Upper lobe of right lung (tissue), 1 donor: ENCODE data around the gene CAMK2N2. TPM values are rescaled to one million over a fixed set of nuclear protein-coding genes. Genes with fewer than 3 reads are reported as not detected.

Experiments
- ATAC-seq: fragments of 200-7000 bp; cut with Tn5 transposase; one replicate; pipeline ENCODE4 v1.9.1; 2020; ENCODE audit warnings: mild to moderate bottlenecking, moderate library complexity
- DNase-seq: peaks from one replicate; pipeline ENCODE4 v3.0.0-alpha.2; 2020
- H3K27ac ChIP-seq: fragments of 200-600 bp; one replicate; pipeline ENCODE4 v1.8.0; 2022
- H3K27me3 ChIP-seq: fragments of 200-600 bp; one replicate; pipeline ENCODE4 v1.8.0; 2022; ENCODE audit warnings: mild to moderate bottlenecking
- H3K36me3 ChIP-seq: fragments of 200-600 bp; one replicate; pipeline ENCODE4 v1.8.0; 2022
- H3K4me1 ChIP-seq: fragments of 200-600 bp; one replicate; pipeline ENCODE4 v1.8.0; 2022
- H3K4me3 ChIP-seq: fragments of 200-600 bp; one replicate; pipeline ENCODE4 v1.8.0; 2022; ENCODE audit warnings: mild to moderate bottlenecking
- H3K9me3 ChIP-seq: fragments of 200-600 bp; one replicate; pipeline ENCODE4 v1.8.0; 2022
- intact Hi-C: fragments of 100-400 bp; cut with DNase I; formaldehyde crosslinking; loops from one replicate; pipeline ENCODE4 v1.11.0; 2022
- total RNA-seq: library from RNA; stranded (reverse); fragmentation: NEBNext Ultra II Directional; extraction: Animal tissue kit (Norgen Biotek cat#: 25700); gene quantifications from one replicate; pipeline ENCODE4 v1.2.1, GENCODE V29; 2021
- TF ChIP-seq, protein P1 (sequence below): fragments of 200-600 bp; IDR thresholded peaks from one replicate; pipeline ENCODE4 v1.8.0; 2022; ENCODE audit warnings: antibody characterized with exemption
- donor health status: DM: no; HTN: yes; CAD: no; lungs with severe emphysema.

The CAMK2N2 gene
- total RNA-seq, 1 donor from 2014 or later: not detected

DNA sequence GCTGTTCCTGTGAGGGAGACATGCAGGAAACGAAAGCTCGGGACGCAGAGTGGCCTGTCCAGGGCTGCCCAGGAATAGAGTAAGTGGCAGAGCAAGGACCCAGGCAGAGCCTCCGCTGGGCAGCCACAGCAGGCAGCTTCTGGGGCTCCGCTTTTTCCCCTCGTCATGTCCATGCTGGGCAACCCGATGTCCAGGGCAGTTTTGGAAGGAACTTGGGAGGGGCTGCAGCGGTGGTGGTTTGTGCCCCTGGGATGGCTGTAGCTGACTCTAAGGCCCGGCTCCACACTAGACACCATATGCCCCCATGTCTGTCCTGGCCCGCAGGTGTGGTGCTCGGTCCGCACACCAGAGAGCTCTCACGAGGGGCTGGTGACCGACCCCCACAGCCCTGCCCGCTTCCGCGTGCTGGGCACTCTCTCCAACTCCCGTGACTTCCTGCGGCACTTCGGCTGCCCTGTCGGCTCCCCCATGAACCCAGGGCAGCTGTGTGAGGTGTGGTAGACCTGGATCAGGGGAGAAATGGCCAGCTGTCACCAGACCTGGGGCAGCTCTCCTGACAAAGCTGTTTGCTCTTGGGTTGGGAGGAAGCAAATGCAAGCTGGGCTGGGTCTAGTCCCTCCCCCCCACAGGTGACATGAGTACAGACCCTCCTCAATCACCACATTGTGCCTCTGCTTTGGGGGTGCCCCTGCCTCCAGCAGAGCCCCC, 30.5 kb upstream of the CAMK2N2 start:
- H3K36me3 ChIP-seq: no peaks in the 10 kb centered on the region
- DNase-seq (no peak), ATAC-seq (no peak)
- H3K27me3 ChIP-seq: peaks cover 11% of the 10 kb centered on the region
- intact Hi-C loops: no loop called here
- H3K4me3 ChIP-seq: no peak overlapping the region
- no peaks in the 10 kb centered on the region for H3K4me1 ChIP-seq
- no peak overlapping the region for H3K27ac ChIP-seq
- TF ChIP-seq, protein P1, sequence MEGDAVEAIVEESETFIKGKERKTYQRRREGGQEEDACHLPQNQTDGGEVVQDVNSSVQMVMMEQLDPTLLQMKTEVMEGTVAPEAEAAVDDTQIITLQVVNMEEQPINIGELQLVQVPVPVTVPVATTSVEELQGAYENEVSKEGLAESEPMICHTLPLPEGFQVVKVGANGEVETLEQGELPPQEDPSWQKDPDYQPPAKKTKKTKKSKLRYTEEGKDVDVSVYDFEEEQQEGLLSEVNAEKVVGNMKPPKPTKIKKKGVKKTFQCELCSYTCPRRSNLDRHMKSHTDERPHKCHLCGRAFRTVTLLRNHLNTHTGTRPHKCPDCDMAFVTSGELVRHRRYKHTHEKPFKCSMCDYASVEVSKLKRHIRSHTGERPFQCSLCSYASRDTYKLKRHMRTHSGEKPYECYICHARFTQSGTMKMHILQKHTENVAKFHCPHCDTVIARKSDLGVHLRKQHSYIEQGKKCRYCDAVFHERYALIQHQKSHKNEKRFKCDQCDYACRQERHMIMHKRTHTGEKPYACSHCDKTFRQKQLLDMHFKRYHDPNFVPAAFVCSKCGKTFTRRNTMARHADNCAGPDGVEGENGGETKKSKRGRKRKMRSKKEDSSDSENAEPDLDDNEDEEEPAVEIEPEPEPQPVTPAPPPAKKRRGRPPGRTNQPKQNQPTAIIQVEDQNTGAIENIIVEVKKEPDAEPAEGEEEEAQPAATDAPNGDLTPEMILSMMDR: no peak
- no peaks in the 10 kb centered on the region for H3K9me3 ChIP-seq

DNA sequence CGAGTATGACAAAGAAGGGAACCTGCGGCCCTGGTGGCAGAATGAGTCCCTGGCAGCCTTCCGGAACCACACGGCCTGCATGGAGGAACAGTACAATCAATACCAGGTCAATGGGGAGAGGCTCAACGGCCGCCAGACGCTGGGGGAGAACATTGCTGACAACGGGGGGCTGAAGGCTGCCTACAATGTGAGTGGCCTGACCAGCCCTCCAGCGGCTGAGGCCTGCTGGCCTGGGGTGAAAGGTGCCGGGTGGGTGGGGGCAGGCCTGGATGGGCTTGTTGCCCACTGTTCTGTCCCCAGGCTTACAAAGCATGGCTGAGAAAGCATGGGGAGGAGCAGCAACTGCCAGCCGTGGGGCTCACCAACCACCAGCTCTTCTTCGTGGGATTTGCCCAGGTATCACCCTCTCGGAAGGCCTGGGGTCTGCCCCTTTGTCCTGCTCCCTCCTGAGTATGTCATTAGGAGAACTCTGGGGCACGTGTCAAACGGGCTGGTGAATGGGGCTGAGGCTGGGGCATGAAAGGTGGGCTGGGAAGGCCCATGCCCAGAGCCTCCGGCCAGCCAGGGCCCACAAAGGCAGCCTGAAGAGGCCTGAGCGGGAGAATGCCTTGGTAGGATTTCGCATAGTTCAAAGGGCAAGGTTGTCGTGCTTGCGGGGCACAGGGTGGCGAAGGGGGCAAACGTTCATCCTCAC, 29.8 kb upstream of the CAMK2N2 start:
- H3K36me3 ChIP-seq: no peaks in the 10 kb centered on the region
- no peak overlapping the region for H3K4me3 ChIP-seq
- no peak overlapping the region for H3K27ac ChIP-seq
- DNase-seq: no peak
- H3K4me1 ChIP-seq: no peaks in the 10 kb centered on the region
- peaks cover 15% of the 10 kb centered on the region for H3K27me3 ChIP-seq
- TF ChIP-seq, protein P1: no peak
- no peaks in the 10 kb centered on the region for H3K9me3 ChIP-seq
- intact Hi-C loops: no loop called here
- no peak for ATAC-seq

DNA sequence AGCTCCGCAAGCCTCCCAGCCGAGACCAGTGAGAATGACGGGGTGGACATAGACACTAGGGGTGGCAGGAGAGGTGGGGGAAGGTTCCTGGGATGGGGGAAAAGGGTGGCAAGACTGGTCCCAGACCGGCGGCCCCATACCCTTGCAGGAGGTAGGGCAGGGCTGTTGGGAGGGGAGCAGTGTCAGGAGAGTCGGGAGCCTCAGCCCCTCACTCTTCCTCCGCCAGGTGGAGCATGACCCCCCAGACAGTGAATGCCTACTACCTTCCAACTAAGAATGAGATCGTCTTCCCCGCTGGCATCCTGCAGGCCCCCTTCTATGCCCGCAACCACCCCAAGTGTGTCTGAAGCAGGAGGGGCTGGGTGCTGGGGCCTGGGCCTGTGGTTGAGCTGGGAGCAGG, 29.0 kb upstream of the CAMK2N2 start:
- H3K9me3 ChIP-seq: no peaks in the 10 kb centered on the region

DNA sequence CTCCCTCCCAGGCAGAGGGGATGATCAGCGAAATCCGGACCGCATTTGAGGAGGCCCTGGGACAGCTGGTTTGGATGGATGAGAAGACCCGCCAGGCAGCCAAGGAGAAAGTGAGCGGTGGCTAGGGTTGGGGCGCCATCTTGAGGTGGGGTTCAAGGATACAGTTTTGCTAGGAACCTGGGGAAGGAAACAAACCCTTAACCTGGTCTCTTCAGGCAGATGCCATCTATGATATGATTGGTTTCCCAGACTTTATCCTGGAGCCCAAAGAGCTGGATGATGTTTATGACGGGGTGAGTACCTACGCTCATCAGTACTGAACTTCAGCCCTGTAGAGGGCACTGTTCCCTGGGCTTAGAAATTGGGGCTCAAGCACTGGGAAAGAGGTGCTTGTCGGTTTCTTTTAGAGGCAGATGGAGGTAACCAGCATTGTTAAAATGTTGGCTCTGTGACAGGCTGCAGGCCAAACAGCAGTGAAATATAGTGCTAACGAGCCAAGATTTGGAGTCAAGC, 28.1 kb upstream of the CAMK2N2 start:
- Histone ChIP-seq H3K27ac (no peak overlapping the region), H3K36me3 (no peaks in the 10 kb centered on the region), H3K9me3 (no peaks in the 10 kb centered on the region), H3K4me1 (no peaks in the 10 kb centered on the region), H3K4me3 (no peak overlapping the region), H3K27me3 (peaks cover 15% of the 10 kb centered on the region)
- ATAC-seq (peak; percentile 64), DNase-seq (peak; percentile 68)
- intact Hi-C loops: no loop called here
- TF ChIP-seq, protein P1: peak; percentile 55

More for the DNA sequence above, 29.0 kb upstream of the CAMK2N2 start:
- TF ChIP-seq, protein P1: no peak
- Histone ChIP-seq H3K27me3 (peaks cover 15% of the 10 kb centered on the region), H3K36me3 (no peaks in the 10 kb centered on the region), H3K4me3 (no peak overlapping the region), H3K4me1 (no peaks in the 10 kb centered on the region), H3K27ac (no peak overlapping the region)
- ATAC-seq (no peak), DNase-seq (no peak)
- intact Hi-C loops: no loop called here

DNA sequence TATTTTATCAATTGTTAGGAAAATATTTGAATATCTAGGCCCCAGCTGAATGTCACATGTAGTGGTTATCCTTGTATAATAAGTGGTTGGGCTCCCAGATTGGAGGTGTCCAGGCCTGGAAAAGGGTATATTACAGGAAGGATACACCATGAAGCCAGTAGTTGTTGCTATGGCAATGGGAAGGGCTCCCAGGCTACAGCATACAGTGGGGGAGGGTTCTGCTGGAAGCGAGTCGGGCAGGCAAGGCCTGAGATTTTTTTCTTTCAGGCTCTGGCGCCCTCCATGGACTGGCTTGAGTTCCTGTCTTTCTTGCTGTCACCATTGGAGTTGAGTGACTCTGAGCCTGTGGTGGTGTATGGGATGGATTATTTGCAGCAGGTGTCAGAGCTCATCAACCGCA, 23.3 kb upstream of the CAMK2N2 start:
- H3K27ac ChIP-seq: no peak overlapping the region
- no peak overlapping the region for H3K4me3 ChIP-seq
- H3K36me3 ChIP-seq: no peaks in the 10 kb centered on the region
- no peaks in the 10 kb centered on the region for H3K4me1 ChIP-seq
- intact Hi-C loops: no loop called here
- ATAC-seq (peak; percentile 46), DNase-seq (no peak)
- H3K9me3 ChIP-seq: no peaks in the 10 kb centered on the region
- H3K27me3 ChIP-seq: peaks cover 15% of the 10 kb centered on the region
- TF ChIP-seq, protein P1: peak; percentile 16
